GM04503 (cell line): ENCODE data around the gene RAI1.

Experiments used
- DNase-seq: peaks from one replicate; pipeline ENCODE4 v3.0.0-alpha.2; 2012; ENCODE audit warnings: low read depth

The RAI1 gene

GRCh38 chr17:17752089-17752820, 71.0 kb downstream of the RAI1 start:
- peak; percentile 47 for DNase-seq

DNA sequence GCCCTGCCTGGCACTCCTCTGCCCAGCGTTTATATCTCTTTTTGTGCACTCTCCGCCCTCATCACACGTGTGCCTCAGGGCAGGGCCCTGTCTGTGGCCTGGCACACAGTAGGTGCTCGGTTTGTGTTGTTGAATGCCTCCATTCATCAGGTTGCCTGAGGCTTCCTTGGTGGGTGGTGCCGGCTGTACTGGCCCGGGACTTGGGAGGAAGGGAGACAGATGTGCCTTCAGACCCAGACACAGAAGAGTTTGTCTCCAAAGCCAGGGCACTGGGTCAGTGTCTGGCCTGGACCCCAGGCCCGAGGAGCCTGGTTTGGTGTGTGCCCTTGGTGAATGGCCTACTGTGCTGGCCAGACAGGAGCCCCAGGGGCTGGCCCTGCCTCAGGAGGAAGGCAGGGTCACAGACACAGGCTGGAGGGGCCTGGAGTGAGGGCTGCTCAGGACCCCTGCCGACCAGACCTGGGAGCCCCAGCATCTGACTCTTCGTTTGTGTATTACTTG, 71.6 kb downstream of the RAI1 start:
- no peak for DNase-seq

- DNase-seq: no peak
These were observed 73.7 kb downstream of the RAI1 start for GRCh38 chr17:17754719-17755686.

DNA sequence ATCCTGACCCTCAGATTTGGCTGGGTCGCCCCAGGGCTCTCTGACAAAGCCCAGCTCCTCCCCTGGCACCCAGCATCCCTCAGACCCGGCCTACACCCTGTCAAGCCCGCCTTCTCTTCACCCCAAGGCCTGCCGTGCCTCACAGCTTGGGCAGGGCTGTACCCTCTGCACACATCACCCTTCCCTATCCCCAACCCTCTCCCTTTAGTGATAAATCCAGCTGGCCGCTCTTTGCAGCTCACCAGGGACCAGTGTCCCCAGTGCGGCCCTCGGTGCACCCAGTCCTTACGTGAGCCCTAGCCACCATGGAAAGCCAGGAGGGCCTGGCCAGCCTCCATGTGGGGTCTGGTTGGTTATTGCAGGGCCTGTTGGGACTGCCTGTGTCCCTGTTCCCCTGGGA, 74.5 kb downstream of the RAI1 start:
- no peak for DNase-seq

GRCh38 chr17:17757391-17757791, 76.1 kb downstream of the RAI1 start:
- no peak for DNase-seq

GRCh38 chr17:17757956-17758845, 76.9 kb downstream of the RAI1 start:
- no peak for DNase-seq

DNA sequence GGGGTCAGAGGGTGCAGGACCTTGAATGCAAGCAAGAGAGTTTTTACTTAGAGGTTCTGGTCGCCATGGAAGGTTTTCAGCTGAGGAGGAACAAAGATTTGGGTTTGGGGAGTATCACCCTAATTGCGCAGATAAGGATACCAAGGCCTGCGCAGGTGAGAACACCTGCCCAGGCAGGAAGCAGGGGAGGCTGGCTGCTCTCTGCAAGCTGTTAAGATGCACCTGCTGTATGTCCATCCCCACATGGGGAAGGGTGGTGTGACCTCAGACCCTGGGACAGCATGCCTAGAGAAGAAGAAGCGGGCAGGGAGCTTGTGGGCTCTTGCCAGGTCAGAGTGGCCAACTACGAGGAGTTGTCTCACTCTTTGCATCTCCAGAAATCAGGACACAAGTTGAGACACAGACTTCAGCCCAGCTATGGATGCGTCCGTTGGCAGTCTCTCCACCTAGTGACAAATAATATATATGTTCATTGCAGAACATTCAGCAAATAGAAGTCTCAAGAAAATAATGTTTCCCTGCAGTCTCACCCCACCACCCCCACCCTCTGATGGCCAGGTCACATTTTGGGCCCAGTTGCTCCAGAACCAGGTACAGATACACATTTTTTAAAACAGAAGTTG, 77.8 kb downstream of the RAI1 start:
- DNase-seq: no peak

DNA sequence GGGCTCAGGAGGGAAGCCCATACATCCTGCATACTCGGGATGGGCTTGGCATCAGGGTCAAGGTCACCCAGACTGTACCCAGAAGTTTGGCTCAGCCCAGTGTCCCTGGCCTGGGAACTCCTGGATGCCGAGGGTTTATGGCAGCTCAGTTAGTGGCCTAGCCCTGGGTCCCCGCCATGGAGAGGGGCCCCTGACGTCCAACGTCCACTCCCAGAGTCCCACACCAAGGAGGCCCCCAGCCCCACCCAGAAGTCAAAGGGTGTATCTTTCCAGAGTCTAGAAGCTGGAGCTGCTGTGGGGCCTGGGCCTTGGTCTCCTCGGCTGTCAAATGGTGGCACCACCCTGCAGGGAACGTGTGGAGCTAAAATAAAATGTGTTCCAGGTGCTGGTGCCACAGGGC, 79.1 kb downstream of the RAI1 start:
- no peak for DNase-seq

- DNase-seq: no peak
These were observed 79.8 kb downstream of the RAI1 start for GRCh38 chr17:17760872-17761550.

GRCh38 chr17:17761894-17762743, 80.9 kb downstream of the RAI1 start:
- DNase-seq: no peak

GRCh38 chr17:17762744-17763105, 81.5 kb downstream of the RAI1 start:
- no peak for DNase-seq

DNA sequence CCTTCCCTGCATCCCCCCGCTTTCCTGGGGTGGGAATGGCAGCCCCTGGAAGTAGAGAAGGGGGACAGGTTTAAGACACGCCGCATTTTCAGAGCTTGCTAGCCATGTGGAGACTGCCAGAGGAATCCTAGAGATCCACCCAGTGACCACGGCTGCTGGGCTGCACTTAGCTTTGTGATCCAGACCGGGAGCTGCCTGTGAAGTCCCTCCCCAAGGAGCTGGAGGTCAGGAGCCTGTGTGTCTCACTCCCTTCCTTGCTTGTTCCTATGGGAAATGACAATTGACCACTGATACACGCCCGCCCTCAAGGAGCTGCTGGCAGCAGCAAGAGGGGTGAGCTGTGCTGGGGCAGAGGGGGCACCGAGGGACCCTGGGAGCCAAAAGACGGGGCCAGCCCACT, 81.9 kb downstream of the RAI1 start:
- no peak for DNase-seq

- DNase-seq: no peak
These were observed 82.5 kb downstream of the RAI1 start for GRCh38 chr17:17763734-17764133.

GRCh38 chr17:17765359-17766076, 84.3 kb downstream of the RAI1 start:
- no peak for DNase-seq

- no peak for DNase-seq
These were observed 85.0 kb downstream of the RAI1 start for GRCh38 chr17:17766077-17766743.

DNA sequence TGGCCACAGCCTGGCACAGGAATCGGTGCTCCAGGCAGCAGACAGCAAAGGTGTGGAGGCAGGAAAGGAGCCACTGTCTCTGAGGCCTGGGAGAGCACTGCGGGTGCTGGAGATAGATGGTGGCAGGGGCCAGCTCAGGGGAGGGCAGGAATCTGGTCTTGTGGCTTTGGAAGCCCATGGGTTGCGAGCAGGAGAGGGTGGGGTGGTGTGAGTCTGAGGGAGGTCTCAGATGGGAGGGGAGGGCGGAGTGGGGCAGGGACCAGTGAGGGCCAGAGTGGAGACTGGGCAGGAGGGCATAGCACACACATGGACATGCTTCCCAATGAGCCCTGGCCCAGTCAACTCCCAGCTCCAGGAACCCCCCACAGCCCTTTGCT, 85.5 kb downstream of the RAI1 start:
- no peak for DNase-seq

- no peak for DNase-seq
These were observed 86.1 kb downstream of the RAI1 start for GRCh38 chr17:17767154-17767869.

- no peak for DNase-seq
These were observed 86.7 kb downstream of the RAI1 start for GRCh38 chr17:17767887-17768418.
